ENCODE data around the gene CKB. TPM values are rescaled to one million over a fixed set of nuclear protein-coding genes. Genes with fewer than 3 reads are reported as not detected.

Gene CKB
- total RNA-seq, 2 donors from 2014 or later: 602 to 920 TPM

DNA sequence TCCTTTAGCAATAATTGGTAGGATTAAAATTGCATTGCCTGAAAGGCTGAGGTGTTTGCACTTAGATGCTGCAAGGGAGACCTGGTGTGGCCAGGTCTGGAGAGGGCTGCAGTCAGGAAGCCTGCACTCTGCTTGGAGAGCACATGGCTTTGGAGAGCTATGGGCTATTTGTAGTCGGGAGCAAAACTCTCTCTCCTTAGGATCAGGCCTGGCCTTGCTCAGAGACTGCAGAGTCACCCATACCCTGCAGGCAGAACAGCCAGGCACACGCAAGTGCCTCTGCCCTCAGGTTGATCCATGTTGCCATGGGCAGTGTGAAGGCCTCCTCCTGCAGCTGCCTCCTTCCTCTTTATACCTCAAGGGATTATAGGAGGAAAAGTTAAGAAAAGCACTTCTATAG is 26.8 kb downstream of the CKB start:
- Mint-ChIP-seq H3K4me3 (no peak overlapping the region), H3K27me3 (ENCODE audit: insufficient read depth) (no peaks in the 10 kb centered on the region), H3K4me1 (peaks cover 15% of the 10 kb centered on the region), H3K9me3 (no peaks in the 10 kb centered on the region), H3K27ac (peak overlapping the region; percentile 30), H3K36me3 (ENCODE audit: low read depth) (peaks cover 37% of the 10 kb centered on the region)
- no peaks in the 10 kb centered on the region for H3K9me3 ChIP-seq (ENCODE audit: control insufficient read depth, low read length)
- TF ChIP-seq, protein P1, sequence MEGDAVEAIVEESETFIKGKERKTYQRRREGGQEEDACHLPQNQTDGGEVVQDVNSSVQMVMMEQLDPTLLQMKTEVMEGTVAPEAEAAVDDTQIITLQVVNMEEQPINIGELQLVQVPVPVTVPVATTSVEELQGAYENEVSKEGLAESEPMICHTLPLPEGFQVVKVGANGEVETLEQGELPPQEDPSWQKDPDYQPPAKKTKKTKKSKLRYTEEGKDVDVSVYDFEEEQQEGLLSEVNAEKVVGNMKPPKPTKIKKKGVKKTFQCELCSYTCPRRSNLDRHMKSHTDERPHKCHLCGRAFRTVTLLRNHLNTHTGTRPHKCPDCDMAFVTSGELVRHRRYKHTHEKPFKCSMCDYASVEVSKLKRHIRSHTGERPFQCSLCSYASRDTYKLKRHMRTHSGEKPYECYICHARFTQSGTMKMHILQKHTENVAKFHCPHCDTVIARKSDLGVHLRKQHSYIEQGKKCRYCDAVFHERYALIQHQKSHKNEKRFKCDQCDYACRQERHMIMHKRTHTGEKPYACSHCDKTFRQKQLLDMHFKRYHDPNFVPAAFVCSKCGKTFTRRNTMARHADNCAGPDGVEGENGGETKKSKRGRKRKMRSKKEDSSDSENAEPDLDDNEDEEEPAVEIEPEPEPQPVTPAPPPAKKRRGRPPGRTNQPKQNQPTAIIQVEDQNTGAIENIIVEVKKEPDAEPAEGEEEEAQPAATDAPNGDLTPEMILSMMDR (conservative IDR thresholded peaks at IDR 0.05): no peak
- no peak overlapping the region for H3K9ac ChIP-seq (ENCODE audit: extremely low read depth, low read length, poor library complexity, severe bottlenecking)
- H3K27me3 ChIP-seq (ENCODE audit: control insufficient read depth, insufficient read depth, low read length, poor library complexity, severe bottlenecking): no peaks in the 10 kb centered on the region
- no peak for DNase-seq
- 95 to 100% methylated on average over 2 of the region's 2 CpGs for WGBS, 2 experiments (ENCODE audit: insufficient coverage in 1 of 2, insufficient read length in 1 of 2)
- H3K4me3 ChIP-seq (ENCODE audit: low read length): no peak overlapping the region
- H3K27ac ChIP-seq (ENCODE audit: low read depth, low read length): no peak overlapping the region
- H3K36me3 ChIP-seq (ENCODE audit: control insufficient read depth, insufficient read depth, low read length): peaks cover 61% of the 10 kb centered on the region
- no peaks in the 10 kb centered on the region for H3K4me1 ChIP-seq (ENCODE audit: control insufficient read depth, insufficient read depth, low read length)

DNA sequence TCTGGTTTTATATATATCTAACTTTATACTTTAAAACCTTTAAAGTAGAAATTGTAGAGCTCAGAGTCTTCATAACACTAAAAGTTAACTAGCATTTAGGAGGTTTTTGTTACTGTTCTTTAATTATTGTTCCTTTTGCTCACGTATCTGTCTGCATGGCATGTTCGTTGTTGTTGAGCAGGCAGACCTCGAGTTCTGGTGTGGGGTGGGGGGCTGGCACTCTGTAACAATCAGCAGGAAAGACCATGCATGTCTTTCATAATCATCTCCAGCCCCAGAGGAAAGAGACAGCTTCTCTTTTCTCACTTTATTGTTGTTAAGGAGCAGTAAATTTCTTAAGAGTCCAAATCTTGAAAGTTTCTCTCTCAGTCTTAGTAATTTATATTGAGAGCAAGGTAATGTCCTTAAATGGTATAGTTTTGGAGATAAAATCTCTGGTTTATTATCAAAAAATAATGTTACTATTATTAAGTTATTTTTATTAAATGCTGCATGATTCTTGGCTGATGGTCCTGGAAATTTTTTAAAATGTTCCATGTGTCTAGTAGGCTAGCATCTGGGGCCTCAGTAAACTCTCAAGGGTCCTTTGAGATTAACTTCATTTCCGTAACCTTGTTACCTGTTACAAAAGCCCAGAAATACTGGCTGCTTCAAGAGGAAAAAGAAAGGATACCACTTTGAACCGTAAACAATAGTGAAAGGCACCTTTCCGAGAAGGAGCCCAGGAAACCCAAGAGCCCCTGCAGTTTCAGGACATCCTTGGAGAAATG is 30.3 kb downstream of the CKB start:
- Histone ChIP-seq H3K9ac (ENCODE audit: extremely low read depth, low read length, poor library complexity, severe bottlenecking) (no peak overlapping the region), H3K4me3 (ENCODE audit: low read length) (no peak overlapping the region), H3K36me3 (ENCODE audit: control insufficient read depth, insufficient read depth, low read length) (peaks cover 69% of the 10 kb centered on the region), H3K27ac (ENCODE audit: low read depth, low read length) (no peak overlapping the region), H3K9me3 (ENCODE audit: control insufficient read depth, low read length) (no peaks in the 10 kb centered on the region), H3K4me1 (ENCODE audit: control insufficient read depth, insufficient read depth, low read length) (no peaks in the 10 kb centered on the region), H3K27me3 (ENCODE audit: control insufficient read depth, insufficient read depth, low read length, poor library complexity, severe bottlenecking) (no peaks in the 10 kb centered on the region)
- Mint-ChIP-seq H3K36me3 (ENCODE audit: low read depth) (peaks cover 55% of the 10 kb centered on the region), H3K27me3 (ENCODE audit: insufficient read depth) (no peaks in the 10 kb centered on the region), H3K4me1 (peaks cover 15% of the 10 kb centered on the region), H3K9me3 (no peaks in the 10 kb centered on the region), H3K27ac (peak overlapping the region; percentile 88), H3K4me3 (no peak overlapping the region)
- 96 to 98% methylated on average over 3 to 6 of the region's 6 CpGs for WGBS, 2 experiments (ENCODE audit: insufficient coverage in 1 of 2, insufficient read length in 1 of 2)
- TF ChIP-seq, protein P1 (conservative IDR thresholded peaks at IDR 0.05): no peak
- DNase-seq: no peak

DNA sequence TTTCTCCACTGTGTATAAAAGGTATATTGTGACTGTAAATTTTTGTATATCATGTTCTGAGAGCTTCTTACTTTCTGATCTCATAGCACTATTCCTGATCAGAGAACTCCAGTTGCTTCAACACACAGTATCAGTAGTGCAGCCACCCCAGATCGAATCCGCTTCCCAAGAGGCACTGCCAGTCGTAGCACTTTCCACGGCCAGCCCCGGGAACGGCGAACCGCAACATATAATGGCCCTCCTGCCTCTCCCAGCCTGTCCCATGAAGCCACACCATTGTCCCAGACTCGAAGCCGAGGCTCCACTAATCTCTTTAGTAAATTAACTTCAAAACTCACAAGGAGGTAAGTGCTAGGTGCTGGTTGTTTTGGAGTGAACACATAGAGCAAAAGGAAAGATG is 30.9 kb downstream of the CKB start:
- no peak for DNase-seq
- TF ChIP-seq, protein P1 (conservative IDR thresholded peaks at IDR 0.05): no peak
- H3K36me3 Mint-ChIP-seq (ENCODE audit: low read depth): peaks cover 54% of the 10 kb centered on the region
- H3K27ac Mint-ChIP-seq: peak overlapping the region; percentile 74
- no peaks in the 10 kb centered on the region for H3K27me3 Mint-ChIP-seq (ENCODE audit: insufficient read depth)
- H3K4me1 ChIP-seq (ENCODE audit: control insufficient read depth, insufficient read depth, low read length): no peaks in the 10 kb centered on the region
- H3K27ac ChIP-seq (ENCODE audit: low read depth, low read length): no peak overlapping the region
- H3K4me3 Mint-ChIP-seq: no peak overlapping the region
- H3K27me3 ChIP-seq (ENCODE audit: control insufficient read depth, insufficient read depth, low read length, poor library complexity, severe bottlenecking): no peaks in the 10 kb centered on the region
- no peak overlapping the region for H3K4me3 ChIP-seq (ENCODE audit: low read length)
- no peak overlapping the region for H3K9ac ChIP-seq (ENCODE audit: extremely low read depth, low read length, poor library complexity, severe bottlenecking)
- 89% methylated on average over 10 of the region's 10 CpGs; no CpG with 5 or more reads in 1 of the 2 experiments for WGBS, 2 experiments (ENCODE audit: insufficient coverage in 1 of 2, insufficient read length in 1 of 2)
- H3K36me3 ChIP-seq (ENCODE audit: control insufficient read depth, insufficient read depth, low read length): peaks cover 67% of the 10 kb centered on the region
- no peaks in the 10 kb centered on the region for H3K9me3 Mint-ChIP-seq
- H3K4me1 Mint-ChIP-seq: peaks cover 15% of the 10 kb centered on the region
- H3K9me3 ChIP-seq (ENCODE audit: control insufficient read depth, low read length): no peaks in the 10 kb centered on the region

Measured in endodermal cell (in vitro differentiated cells).